HG02840 (cell line): Measurements from ENCODE around the gene SAMD11.
"Not testable (repeated sequence)": the region's sequence is repeated elsewhere in the genome, so short reads cannot be mapped to it uniquely, and the experiment has no call there.

Experiments
- ATAC-seq: cut with Tn5 transposase; IDR thresholded peaks from one replicate; pipeline ENCODE4 v1.9.1; 2021; ENCODE audit warnings: mild to moderate bottlenecking, moderate library complexity, moderate number of reproducible peaks; ENCODE audit not compliant: unreplicated experiment, low FRiP score

Gene SAMD11

GRCh38 chr1:985126-985525 lies 61.4 kb downstream of the SAMD11 start:
- ATAC-seq: no peak

GRCh38 chr1:988061-988460 lies 64.3 kb downstream of the SAMD11 start:
- not testable (repeated sequence) for ATAC-seq

- not testable (repeated sequence) for ATAC-seq
Measured at GRCh38 chr1:991275-991674, 67.6 kb downstream of the SAMD11 start.

GRCh38 chr1:991895-992294 lies 68.2 kb downstream of the SAMD11 start:
- no peak for ATAC-seq

- no peak for ATAC-seq
Measured at GRCh38 chr1:992362-992761, 68.6 kb downstream of the SAMD11 start.

GRCh38 chr1:993379-993995 lies 69.8 kb downstream of the SAMD11 start:
- ATAC-seq: no peak
